Heart right ventricle (tissue), 16 donors: ENCODE results near the gene ZNF205. TPM values are rescaled to one million over a fixed set of nuclear protein-coding genes. Genes with fewer than 3 reads are reported as not detected.

ENCODE experiments used
- ATAC-seq, 8 donors: fragments of 200-7000 bp; cut with Tn5 transposase; one replicate each; pipeline ENCODE4 v1.9.1; 2020; ENCODE audit warnings: mild to moderate bottlenecking in 8 of 8, moderate library complexity in 8 of 8, moderate number of reproducible peaks in 1 of 8
- DNase-seq, 2 donors: peaks; one replicate each; pipeline ENCODE4 v3.0.0-alpha.2; 2020
- H3K27ac ChIP-seq, 10 donors: fragments of 200-600 bp; sonication (generic) in 2 of 10; one replicate each; pipeline versions ENCODE4 v1.5.0 to v1.8.0; 2020 to 2022; ENCODE audit warnings: mild to moderate bottlenecking in 3 of 10
- H3K27me3 ChIP-seq, 7 donors: fragments of 200-600 bp; one replicate each; pipeline ENCODE4 v1.8.0; 2021 to 2022; ENCODE audit warnings: mild to moderate bottlenecking in 2 of 7
- H3K36me3 ChIP-seq, 9 donors: fragments of 200-600 bp; sonication (generic) in 1 of 9; one replicate each; pipeline versions ENCODE4 v1.5.0 to v1.8.0; 2020 to 2022; ENCODE audit warnings: mild to moderate bottlenecking in 2 of 9
- H3K4me1 ChIP-seq, 9 donors: fragments of 200-600 bp; sonication (generic) in 1 of 9; one replicate each; pipeline versions ENCODE4 v1.5.0 to v1.8.0; 2020 to 2022; ENCODE audit warnings: mild to moderate bottlenecking in 4 of 9
- H3K4me3 ChIP-seq, 10 donors: fragments of 200-600 bp; sonication (generic) in 2 of 10; one replicate each; pipeline versions ENCODE4 v1.5.0 to v1.8.0; 2020 to 2022; ENCODE audit warnings: mild to moderate bottlenecking in 7 of 10, moderate library complexity in 2 of 10
- H3K9me3 ChIP-seq, 11 donors: fragments of 200-600 bp in 10 of 11; sonication (generic) in 2 of 11; one replicate each; pipeline versions ENCODE4 v1.5.0 to v1.8.0; 2013 to 2022; ENCODE audit warnings: mild to moderate bottlenecking in 2 of 11, control low read depth in 1 of 11, moderate library complexity in 1 of 11
- WGBS, 2 donors: extraction: QIAGEN DNeasy Blood & Tissue Kit; methylation state at CpG; one replicate each; pipeline ENCODE4 v1.1.7; 2013; ENCODE audit warnings: inconsistent platforms in 1 of 2; 5-methylcytosine and 5-hydroxymethylcytosine counted together
- intact Hi-C, 10 donors: fragments of 100-400 bp; cut with DNase I; formaldehyde crosslinking; loops; one replicate each; pipeline versions ENCODE4 v1.11.1 to v1.14.2; 2022
- polyA plus RNA-seq, 2 donors: library from polyadenylated mRNA; stranded (reverse); fragments of 200-250 nt; gene quantifications; one replicate each; pipeline ENCODE4 v1.2.3, GENCODE V29; 2013
- total RNA-seq, 10 donors: library from RNA; stranded (reverse); fragmentation: NEBNext Ultra II Directional in 3 of 10; extraction: Animal tissue kit (Norgen Biotek cat#: 25700) in 3 of 10; gene quantifications; one replicate each; pipeline versions ENCODE4 v1.2.1 to v1.2.4, GENCODE V29; 2021 to 2023
- TF ChIP-seq, protein P1 (sequence below), 9 donors: fragments of 200-600 bp; sonication (generic) in 2 of 9; IDR thresholded peaks; one replicate each; pipeline versions ENCODE4 v1.5.0 to v1.8.0; 2021 to 2022; ENCODE audit warnings: antibody characterized with exemption in 9 of 9, mild to moderate bottlenecking in 5 of 9, moderate library complexity in 1 of 9
- donor health status: Arrhythmogenic right ventricular cardiomyopathy.
- donor health status: ischemic (EF 13 %, LVEDD 7.1; RV severe dilation, severe dysfunction).
- donor health status: healthy with polysubstance abuse.
- donor health status: DM: no; HTN: yes; CAD: no.
- donor health status: DM: no; HTN: no; CAD: no.
- donor health status: ischemic (EF 25% LVEDD 6.9; RV normal size, moderate dysfunction).
- donor health status: ischemic (EF 25% LVEDD 5.7; RV mildly dilated, moderate dysfunction).
- donor health status: healthy.
- donor health status: DM: yes; HTN: yes; CAD: no.
- donor health status: Ischemic cardiomyopathy.
- donor health status: ischemic (EF 35%, LVEDD 5.7; RV mildly dilated, moderate dysfunction).
- donor health status: nonischemic (EF 11% LVEDD 7.7; RV severe dilation, severe dysfunction).
- donor health status: DM: yes; HTN: yes; CAD: no.
- donor health status: PGD.
- donor health status: ischemic (EF 29% LVEDD 5.4; RV normal size, mild dysfunction).
- donor health status: nonischemic (EF 23%, LVEDD 6.1; RV moderate dilation, normal function).

The ZNF205 gene
- total and polyA plus RNA-seq, 12 donors, result 5.8 to 26.9 (median 8.0) TPM

DNA sequence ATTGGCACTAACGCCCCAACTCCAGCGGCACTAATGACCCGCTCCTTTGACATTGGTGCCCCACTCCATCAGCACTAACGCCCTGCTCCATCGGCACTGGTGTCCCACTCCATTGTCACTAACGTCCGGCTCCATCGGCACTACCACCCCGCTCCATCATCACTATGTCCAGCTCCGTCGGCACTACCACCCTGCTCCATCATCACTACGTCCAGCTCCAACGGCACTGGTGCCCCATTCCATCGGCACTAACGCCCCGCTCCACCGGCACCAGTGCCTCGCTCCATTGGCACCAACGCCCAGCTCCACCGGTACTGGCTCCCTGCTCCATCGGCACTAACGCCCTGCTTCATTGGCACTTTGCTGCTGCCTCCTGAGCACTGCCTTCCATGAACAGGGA is 29.9 kb downstream of the ZNF205 start:
- Histone ChIP-seq H3K27me3 (no peaks in the 10 kb centered on the region), H3K27ac (peak overlapping the region in 6 of 10 donors; percentile 71 to 94 (median 86)), H3K36me3 (peaks cover 0 to 60% (median 27%) of the 10 kb centered on the region in 9 donors), H3K4me1 (peaks cover 0 to 33% (median 17%) of the 10 kb centered on the region in 9 donors), H3K4me3 (no peak overlapping the region), H3K9me3 (no peaks in the 10 kb centered on the region)
- DNase-seq, result no peak
- TF ChIP-seq, protein P1, sequence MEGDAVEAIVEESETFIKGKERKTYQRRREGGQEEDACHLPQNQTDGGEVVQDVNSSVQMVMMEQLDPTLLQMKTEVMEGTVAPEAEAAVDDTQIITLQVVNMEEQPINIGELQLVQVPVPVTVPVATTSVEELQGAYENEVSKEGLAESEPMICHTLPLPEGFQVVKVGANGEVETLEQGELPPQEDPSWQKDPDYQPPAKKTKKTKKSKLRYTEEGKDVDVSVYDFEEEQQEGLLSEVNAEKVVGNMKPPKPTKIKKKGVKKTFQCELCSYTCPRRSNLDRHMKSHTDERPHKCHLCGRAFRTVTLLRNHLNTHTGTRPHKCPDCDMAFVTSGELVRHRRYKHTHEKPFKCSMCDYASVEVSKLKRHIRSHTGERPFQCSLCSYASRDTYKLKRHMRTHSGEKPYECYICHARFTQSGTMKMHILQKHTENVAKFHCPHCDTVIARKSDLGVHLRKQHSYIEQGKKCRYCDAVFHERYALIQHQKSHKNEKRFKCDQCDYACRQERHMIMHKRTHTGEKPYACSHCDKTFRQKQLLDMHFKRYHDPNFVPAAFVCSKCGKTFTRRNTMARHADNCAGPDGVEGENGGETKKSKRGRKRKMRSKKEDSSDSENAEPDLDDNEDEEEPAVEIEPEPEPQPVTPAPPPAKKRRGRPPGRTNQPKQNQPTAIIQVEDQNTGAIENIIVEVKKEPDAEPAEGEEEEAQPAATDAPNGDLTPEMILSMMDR (IDR thresholded peaks at IDR 0.05), result no peak
- intact Hi-C loops, result no loop called here
- WGBS, 2 donors, result 96 to 97% methylated on average over 22 of the region's 22 CpGs
- ATAC-seq, result no peak

DNA sequence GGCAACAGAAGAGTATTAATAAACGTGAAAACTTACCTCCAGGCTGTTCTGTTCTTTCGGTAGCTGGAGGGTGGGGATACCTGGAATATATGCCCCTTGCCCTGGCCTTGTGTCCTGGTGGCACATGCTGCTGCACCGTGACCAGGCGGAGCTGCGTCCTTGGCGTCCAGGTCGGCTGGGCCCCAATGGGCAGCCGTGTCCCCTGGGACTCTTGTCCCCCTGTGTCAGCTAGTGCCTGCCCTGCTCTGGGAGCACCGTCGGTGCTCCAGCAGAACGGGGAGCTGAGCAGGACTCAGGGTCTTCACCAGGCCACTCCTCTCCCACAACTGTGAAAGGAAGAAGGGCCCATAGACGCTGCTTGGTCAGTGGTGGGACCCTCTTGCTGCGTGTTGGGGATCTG is 30.4 kb downstream of the ZNF205 start:
- Histone ChIP-seq H3K4me3 (no peak overlapping the region), H3K27me3 (no peaks in the 10 kb centered on the region), H3K4me1 (peaks cover 0 to 33% (median 17%) of the 10 kb centered on the region in 9 donors), H3K36me3 (peaks cover 0 to 56% (median 27%) of the 10 kb centered on the region in 9 donors), H3K9me3 (no peaks in the 10 kb centered on the region), H3K27ac (peak overlapping the region; percentile 60 to 94 (median 84))
- TF ChIP-seq, protein P1 (IDR thresholded peaks at IDR 0.05), result no peak
- WGBS, 2 donors, result 91 to 92% methylated on average over 13 of the region's 13 CpGs
- DNase-seq, result no peak
- intact Hi-C loops, result no loop called here
- no peak for ATAC-seq

DNA sequence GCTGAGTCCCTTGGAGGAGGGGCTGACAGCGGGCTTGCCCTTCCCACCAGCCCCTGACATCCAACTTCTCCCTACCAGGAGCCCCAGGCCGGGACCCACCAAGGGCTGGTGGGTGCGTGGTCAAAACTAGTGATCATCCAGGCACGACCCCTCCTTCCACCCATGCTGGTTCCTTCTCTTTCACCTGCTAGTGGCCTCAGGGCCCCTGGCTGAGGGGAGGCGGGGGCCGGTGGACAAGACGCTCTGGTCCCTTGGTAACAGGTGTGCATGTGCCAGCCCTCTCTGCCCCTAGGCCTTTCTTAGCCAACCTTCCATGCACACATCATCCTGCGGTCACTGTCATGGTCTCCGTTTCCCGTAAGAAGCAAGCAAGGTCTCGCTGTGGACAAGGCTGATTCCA is 30.8 kb downstream of the ZNF205 start:
- DNase-seq (no peak), ATAC-seq (peak in 1 of 8 donors; percentile 4)
- WGBS, 2 donors, result 79 to 84% methylated on average over 11 of the region's 11 CpGs
- Histone ChIP-seq H3K36me3 (peaks cover 0 to 51% (median 25%) of the 10 kb centered on the region in 9 donors), H3K9me3 (no peaks in the 10 kb centered on the region), H3K27ac (peak overlapping the region; percentile 60 to 94 (median 84)), H3K27me3 (no peaks in the 10 kb centered on the region), H3K4me1 (peaks cover 0 to 33% (median 17%) of the 10 kb centered on the region in 9 donors), H3K4me3 (no peak overlapping the region)
- intact Hi-C loops, result no loop called here
- TF ChIP-seq, protein P1 (IDR thresholded peaks at IDR 0.05), result no peak

DNA sequence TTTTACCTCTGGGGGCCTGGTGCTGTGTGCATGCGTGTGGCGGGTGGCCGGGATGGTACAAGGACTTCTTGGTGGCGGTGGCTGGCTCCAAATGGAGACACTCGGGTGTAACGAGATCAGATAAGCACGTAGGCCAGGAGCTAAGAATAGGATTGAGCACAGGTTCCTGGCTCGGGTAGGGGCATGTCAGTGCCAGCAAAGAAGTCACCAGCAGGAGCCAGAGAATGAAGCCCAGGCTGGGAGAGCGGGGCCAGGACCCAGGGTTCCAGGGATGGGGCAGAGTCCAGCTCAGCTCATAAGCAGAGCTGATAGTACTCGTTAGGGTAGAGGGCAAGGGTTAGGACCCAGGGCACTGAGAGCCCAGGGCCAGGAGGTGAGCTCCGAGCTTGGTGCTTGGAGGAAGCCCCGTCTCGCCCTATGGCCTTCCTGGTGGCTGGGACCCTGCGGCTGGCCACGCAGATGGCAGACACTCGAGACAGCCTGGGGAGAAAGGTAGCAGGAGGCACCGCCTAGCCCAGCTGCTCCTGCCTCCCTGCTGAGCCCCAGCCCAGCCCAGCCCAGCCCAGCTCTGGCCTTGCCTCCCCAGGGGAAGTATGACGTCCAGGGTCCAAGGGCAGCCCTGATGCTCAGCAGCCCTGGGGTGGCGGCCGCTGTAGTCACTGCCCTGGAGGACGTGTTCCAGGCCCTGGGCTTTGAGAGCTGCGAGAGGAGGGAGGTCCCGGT is 31.4 kb downstream of the ZNF205 start:
- Histone ChIP-seq H3K4me3 (no peak overlapping the region), H3K4me1 (peaks cover 0 to 33% (median 17%) of the 10 kb centered on the region in 9 donors), H3K27me3 (no peaks in the 10 kb centered on the region), H3K27ac (peak overlapping the region; percentile 64 to 94 (median 84)), H3K36me3 (peaks cover 0 to 46% (median 23%) of the 10 kb centered on the region in 9 donors), H3K9me3 (no peaks in the 10 kb centered on the region)
- WGBS, 2 donors, result 55 to 64% methylated on average over 23 of the region's 23 CpGs
- TF ChIP-seq, protein P1 (IDR thresholded peaks at IDR 0.05), result no peak
- intact Hi-C loops, result no loop called here
- peak; percentile 54 to 68 for DNase-seq
- peak; percentile 75 to 92 (median 84) for ATAC-seq
